ENCODE measurements around the gene SGMS1. TPM values are rescaled to one million over a fixed set of nuclear protein-coding genes. Genes with fewer than 3 reads are reported as not detected.
A peak's percentile ranks its signal among the peaks of the same experiment; 100 is the strongest.

SGMS1 gene
- total RNA-seq, 1 experiment from 2014 or later = 20.4 TPM

DNA sequence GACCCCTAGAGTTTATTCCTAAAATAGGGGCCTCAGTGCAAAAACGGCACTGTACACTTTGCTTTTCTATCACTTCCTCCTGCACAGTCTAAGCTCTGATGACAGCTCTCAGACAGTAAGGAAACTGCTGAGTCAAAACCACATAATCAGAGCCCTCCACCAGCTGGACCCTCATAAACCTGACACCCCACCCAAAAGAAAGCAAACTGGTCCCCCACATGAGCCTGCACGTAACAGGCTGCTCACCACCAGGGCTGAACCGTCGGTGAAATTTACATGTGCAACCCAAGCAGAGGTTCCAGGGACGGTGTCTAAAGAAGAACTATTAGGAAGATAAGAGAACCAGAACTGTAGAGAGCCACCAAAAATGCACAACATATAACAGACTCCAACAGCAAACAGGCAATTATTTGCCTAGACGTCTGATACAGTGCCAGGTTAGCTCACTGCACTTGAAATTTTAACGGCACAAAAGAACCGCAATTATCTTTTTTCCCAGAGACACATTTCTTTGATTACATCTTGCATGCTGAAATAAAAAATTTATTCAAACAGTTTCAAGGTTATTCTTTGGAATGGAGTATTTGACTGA, 19.6 kb downstream of the SGMS1 start:
- no peaks in the 10 kb centered on the region; the same call in 1 of the 2 replicates for H3K79me2 ChIP-seq (ENCODE audit: insufficient read depth, low read length)
- H3K18ac ChIP-seq (ENCODE audit: insufficient read length, low read depth, low read length) = no peak overlapping the region
- no peaks in the 10 kb centered on the region for H3K9me3 ChIP-seq (ENCODE audit: control insufficient read depth, low read depth, low read length)
- TF ChIP-seq, protein P1, sequence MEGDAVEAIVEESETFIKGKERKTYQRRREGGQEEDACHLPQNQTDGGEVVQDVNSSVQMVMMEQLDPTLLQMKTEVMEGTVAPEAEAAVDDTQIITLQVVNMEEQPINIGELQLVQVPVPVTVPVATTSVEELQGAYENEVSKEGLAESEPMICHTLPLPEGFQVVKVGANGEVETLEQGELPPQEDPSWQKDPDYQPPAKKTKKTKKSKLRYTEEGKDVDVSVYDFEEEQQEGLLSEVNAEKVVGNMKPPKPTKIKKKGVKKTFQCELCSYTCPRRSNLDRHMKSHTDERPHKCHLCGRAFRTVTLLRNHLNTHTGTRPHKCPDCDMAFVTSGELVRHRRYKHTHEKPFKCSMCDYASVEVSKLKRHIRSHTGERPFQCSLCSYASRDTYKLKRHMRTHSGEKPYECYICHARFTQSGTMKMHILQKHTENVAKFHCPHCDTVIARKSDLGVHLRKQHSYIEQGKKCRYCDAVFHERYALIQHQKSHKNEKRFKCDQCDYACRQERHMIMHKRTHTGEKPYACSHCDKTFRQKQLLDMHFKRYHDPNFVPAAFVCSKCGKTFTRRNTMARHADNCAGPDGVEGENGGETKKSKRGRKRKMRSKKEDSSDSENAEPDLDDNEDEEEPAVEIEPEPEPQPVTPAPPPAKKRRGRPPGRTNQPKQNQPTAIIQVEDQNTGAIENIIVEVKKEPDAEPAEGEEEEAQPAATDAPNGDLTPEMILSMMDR (conservative IDR thresholded peaks at IDR 0.05) = no peak
- no peak overlapping the region for H3K4ac ChIP-seq (ENCODE audit: low read depth, low read length)
- H3T11ph ChIP-seq (ENCODE audit: low read length) = no peak overlapping the region
- no peak overlapping the region for H2BK12ac ChIP-seq (ENCODE audit: insufficient read length, low read depth, low read length)
- no CpG with 5 or more reads among the region's 8 CpGs for WGBS (ENCODE audit: extremely low coverage, insufficient read length, low lambda C conversion rate)
- no peak for DNase-seq
- H2BK15ac ChIP-seq (ENCODE audit: low read depth, low read length) = no peak overlapping the region
- no peak overlapping the region for H4K91ac ChIP-seq (ENCODE audit: insufficient read length, low read depth, low read length)
- H2AK5ac ChIP-seq (ENCODE audit: insufficient read length, low read length) = no peak overlapping the region
- H3K27me3 ChIP-seq (ENCODE audit: insufficient read depth, low read length) = no peaks in the 10 kb centered on the region
- H4K5ac ChIP-seq (ENCODE audit: insufficient read length, low read depth, low read length) = no peak overlapping the region
- H3K23ac ChIP-seq (ENCODE audit: insufficient read length, low read depth, low read length) = no peak overlapping the region
- no peak overlapping the region for H2BK5ac ChIP-seq (ENCODE audit: insufficient read length, low read length)
- H3K14ac ChIP-seq (ENCODE audit: insufficient read depth, low read length) = no peak overlapping the region
- H3K79me1 ChIP-seq (ENCODE audit: insufficient read depth, low read depth, low read length, poor library complexity, severe bottlenecking) = no peaks in the 10 kb centered on the region
- no peaks in the 10 kb centered on the region for H3K27me3 Mint-ChIP-seq (ENCODE audit: low read depth)
- H3K27ac ChIP-seq (ENCODE audit: insufficient read length, low read depth, low read length) = no peak overlapping the region
- H3K36me3 Mint-ChIP-seq (ENCODE audit: insufficient read depth in 1 of 3, low read depth in 3 of 3) = no peaks in the 10 kb centered on the region
- H3K4me1 Mint-ChIP-seq = peaks cover 33 to 34% of the 10 kb centered on the region in 2 experiments
- H3K23me2 ChIP-seq (ENCODE audit: insufficient read length, low read depth, low read length, poor library complexity, severe bottlenecking) = no peaks in the 10 kb centered on the region
- H2BK20ac ChIP-seq (ENCODE audit: low read depth, low read length, poor library complexity, severe bottlenecking) = no peak overlapping the region
- no peak overlapping the region for H3K56ac ChIP-seq (ENCODE audit: insufficient read length, low read depth, low read length)
- H4K8ac ChIP-seq (replicated peaks; ENCODE audit: insufficient read length, low read depth, low read length) = no peak overlapping the region
- no peaks in the 10 kb centered on the region for H3K9me3 Mint-ChIP-seq
- no peak overlapping the region for H2BK120ac ChIP-seq (ENCODE audit: low read depth, low read length, poor library complexity, severe bottlenecking)
- H3K4me3 Mint-ChIP-seq = no peak overlapping the region
- peak overlapping the region in 1 of 3 experiments; percentile 90; a peak in 2 of 7 replicates for H3K27ac Mint-ChIP-seq
- H3K4me1 ChIP-seq (ENCODE audit: insufficient read depth, low read length) = 0 out of 2 replicates have a peak, but pooled peaks cover 4% of the 10 kb centered on the region
- no peak overlapping the region for H2AFZ ChIP-seq (ENCODE audit: low read length)
- no peaks in the 10 kb centered on the region for H4K20me1 ChIP-seq (ENCODE audit: control insufficient read depth, insufficient read depth, insufficient read length)
- no peak overlapping the region for H3K9ac ChIP-seq (ENCODE audit: extremely low read depth, insufficient read length, low read length)
- H3K4me2 ChIP-seq (ENCODE audit: insufficient read depth, insufficient read length, low read length) = no peak overlapping the region
